Esophagus squamous epithelium (tissue), 4 donors: ENCODE measurements around the gene MED15. TPM values are rescaled to one million over a fixed set of nuclear protein-coding genes. Genes with fewer than 3 reads are reported as not detected.

Experiments used
- small RNA-seq, 4 donors: library from RNA; depleted of rRNA; stranded (forward); fragments of <200 nt; gene quantifications; one replicate each; pipeline ENCODE3, GENCODE V24; 2016
- total RNA-seq, 4 donors: library from RNA; depleted of rRNA; stranded (reverse); fragments of >200 nt; gene quantifications; one replicate each; pipeline ENCODE4 v1.1.0, GENCODE V29; 2016

MED15 gene
- total RNA-seq, 4 donors from 2014 or later: 31.6 to 51.4 (median 46.1) TPM

Small RNA genes within 50 kb of the gene (small RNA-seq; reads per million reads assigned to genes)
- gene IGLL4P (0 reads per million in 4 donors), gene RF00019 (0 reads per million in 4 donors), gene RN7SL812P (0 reads per million in 4 donors), gene RNY1P9 (0 to 0.07 (median 0) reads per million in 4 donors)

Other genes with a start within 250 kb of the MED15 start
- gene RTN4R, start 239.3 kb upstream of the MED15 start, total RNA-seq: 1 to 10 TPM in 3 of 4 donors, under 1 TPM in 1; 0.97 to 3.9 (median 2.5) TPM
- gene DGCR6L, start 187.6 kb upstream of the MED15 start, total RNA-seq: 10 to 100 TPM; 35.7 to 56.2 (median 49.2) TPM
- gene ZNF74, start 113.5 kb upstream of the MED15 start, total RNA-seq: 10 to 100 TPM in 1 of 4 donors, 1 to 10 TPM in 3; 7.9 to 10.7 (median 9.2) TPM
- gene SCARF2, start 69.8 kb upstream of the MED15 start, total RNA-seq: 1 to 10 TPM; 1.1 to 6.9 (median 2.4) TPM
- 10 to 100 TPM in 1 of 4 donors, 1 to 10 TPM in 3; 7.7 to 13.0 (median 8.3) TPM for gene KLHL22, start 11.8 kb upstream of the MED15 start, total RNA-seq